ENCODE measurements around the gene DPF3.

The DPF3 gene

DNA sequence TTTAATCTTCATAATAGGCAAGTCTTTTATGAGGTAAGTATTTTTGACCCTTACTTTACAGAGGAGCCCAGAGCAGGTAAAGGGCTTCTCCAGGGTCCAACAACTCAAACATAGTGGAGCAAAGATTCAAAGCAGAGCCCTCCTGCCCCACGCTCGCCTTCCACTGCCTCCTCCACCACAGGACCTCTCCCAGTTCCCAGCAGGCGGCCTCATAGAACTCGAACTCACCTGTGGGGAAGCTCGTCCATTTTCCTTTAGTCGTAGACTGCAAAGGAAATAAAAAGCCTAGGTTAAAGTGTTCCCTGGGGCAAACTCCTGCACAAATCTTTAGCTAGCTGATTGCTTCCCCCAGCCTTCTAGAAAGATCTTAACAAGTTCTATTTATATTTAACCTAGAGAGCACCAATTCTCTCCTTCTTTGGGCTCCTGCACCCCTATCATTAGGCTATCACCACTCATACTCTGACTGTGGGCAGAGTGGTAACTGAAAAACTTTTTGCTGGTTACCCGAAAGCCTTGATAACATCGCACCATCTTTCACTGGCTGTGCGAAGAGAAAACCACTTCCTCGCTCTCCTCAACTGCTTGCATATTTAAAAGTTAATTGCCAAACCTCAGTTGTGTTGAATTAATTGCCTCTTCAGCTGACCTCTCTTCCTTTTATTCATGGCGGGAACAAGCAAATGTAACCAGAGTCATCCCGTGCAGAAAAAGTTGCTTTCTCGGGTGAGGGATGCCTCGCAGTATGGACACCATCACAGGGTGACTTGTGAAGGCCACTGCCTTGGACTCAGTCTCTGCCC is 299.6 kb downstream of the DPF3 start:
- Histone ChIP-seq H3K27me3 (ENCODE audit: control insufficient read depth in 5 of 5, insufficient read depth in 4 of 5, low read length in 5 of 5) (peaks cover 0 to 2% (median 0%) of the 10 kb centered on the region in 5 donors), H3K4me1 (ENCODE audit: control insufficient read depth in 5 of 5, insufficient read depth in 5 of 5, low read length in 5 of 5) (no peaks in the 10 kb centered on the region), H3K36me3 (ENCODE audit: control insufficient read depth in 5 of 5, insufficient read depth in 5 of 5, low read length in 5 of 5) (no peaks in the 10 kb centered on the region), H3K4me3 (ENCODE audit: low read depth in 1 of 5, low read length in 5 of 5) (no peak overlapping the region), H3K9me3 (ENCODE audit: control insufficient read depth in 5 of 5, low read length in 5 of 5) (no peaks in the 10 kb centered on the region), H3K9ac (ENCODE audit: low read length in 5 of 5) (no peak overlapping the region), H3K27ac (ENCODE audit: low read depth, low read length) (no peak overlapping the region)

DNA sequence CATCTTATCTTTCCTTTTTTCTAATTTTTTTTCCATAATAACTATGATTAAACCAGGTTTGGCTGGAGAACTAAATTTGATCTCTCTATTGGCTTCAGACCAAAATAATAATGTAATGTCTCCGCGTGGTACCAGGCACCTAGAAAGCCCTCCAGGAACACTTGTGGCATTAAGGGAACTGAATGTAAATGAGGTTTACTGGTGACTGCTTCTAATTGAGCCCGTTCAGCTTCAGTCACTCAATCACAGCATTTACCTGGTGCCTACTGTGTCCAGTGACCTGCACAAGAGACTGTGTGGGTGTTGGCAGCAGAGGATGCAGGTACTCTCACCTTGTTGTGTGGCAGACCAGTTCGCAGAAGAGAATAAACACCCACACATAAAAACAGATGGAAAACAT is 302.5 kb downstream of the DPF3 start:
- H3K9ac ChIP-seq (ENCODE audit: low read length in 5 of 5) = no peak overlapping the region
- peaks cover 0 to 2% (median 0%) of the 10 kb centered on the region in 5 donors for H3K27me3 ChIP-seq (ENCODE audit: control insufficient read depth in 5 of 5, insufficient read depth in 4 of 5, low read length in 5 of 5)

DNA sequence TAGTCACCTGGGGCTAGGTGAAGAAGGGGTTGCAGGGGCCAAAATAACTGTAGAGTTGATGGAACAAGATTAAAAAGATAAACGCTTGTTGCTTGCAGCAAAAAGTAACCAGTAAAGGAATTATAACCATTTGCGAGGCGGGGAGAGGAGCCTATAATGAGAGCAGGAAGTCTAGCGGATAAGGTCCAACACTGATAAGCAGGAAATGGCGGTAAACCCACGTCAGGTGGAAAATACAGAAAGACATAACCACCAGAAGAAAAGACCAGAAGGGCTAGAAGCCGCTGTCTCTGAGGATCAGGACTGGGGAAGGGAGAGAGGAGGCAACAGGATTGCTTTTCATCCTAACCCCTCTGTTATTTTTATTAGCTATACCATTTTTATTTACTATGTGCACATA is 303.3 kb downstream of the DPF3 start:
- no peak overlapping the region for H3K4me3 ChIP-seq (ENCODE audit: low read depth in 1 of 5, low read length in 5 of 5)
- no peaks in the 10 kb centered on the region for H3K4me1 ChIP-seq (ENCODE audit: control insufficient read depth in 5 of 5, insufficient read depth in 5 of 5, low read length in 5 of 5)
- H3K27me3 ChIP-seq (ENCODE audit: control insufficient read depth in 5 of 5, insufficient read depth in 4 of 5, low read length in 5 of 5) = peaks cover 0 to 2% (median 0%) of the 10 kb centered on the region in 5 donors
- H3K9ac ChIP-seq (ENCODE audit: low read length in 5 of 5) = no peak overlapping the region
- H3K9me3 ChIP-seq (ENCODE audit: control insufficient read depth in 5 of 5, low read length in 5 of 5) = peaks cover 0 to 3% (median 0%) of the 10 kb centered on the region in 5 donors
- H3K27ac ChIP-seq (ENCODE audit: low read depth, low read length) = no peak overlapping the region
- H3K36me3 ChIP-seq (ENCODE audit: control insufficient read depth in 5 of 5, insufficient read depth in 5 of 5, low read length in 5 of 5) = no peaks in the 10 kb centered on the region

More for the DNA sequence above, 302.5 kb downstream of the DPF3 start:
- Histone ChIP-seq H3K4me3 (ENCODE audit: low read depth in 1 of 5, low read length in 5 of 5) (no peak overlapping the region), H3K36me3 (ENCODE audit: control insufficient read depth in 5 of 5, insufficient read depth in 5 of 5, low read length in 5 of 5) (no peaks in the 10 kb centered on the region), H3K9me3 (ENCODE audit: control insufficient read depth in 5 of 5, low read length in 5 of 5) (no peaks in the 10 kb centered on the region), H3K27ac (ENCODE audit: low read depth, low read length) (no peak overlapping the region), H3K4me1 (ENCODE audit: control insufficient read depth in 5 of 5, insufficient read depth in 5 of 5, low read length in 5 of 5) (no peaks in the 10 kb centered on the region)

DNA sequence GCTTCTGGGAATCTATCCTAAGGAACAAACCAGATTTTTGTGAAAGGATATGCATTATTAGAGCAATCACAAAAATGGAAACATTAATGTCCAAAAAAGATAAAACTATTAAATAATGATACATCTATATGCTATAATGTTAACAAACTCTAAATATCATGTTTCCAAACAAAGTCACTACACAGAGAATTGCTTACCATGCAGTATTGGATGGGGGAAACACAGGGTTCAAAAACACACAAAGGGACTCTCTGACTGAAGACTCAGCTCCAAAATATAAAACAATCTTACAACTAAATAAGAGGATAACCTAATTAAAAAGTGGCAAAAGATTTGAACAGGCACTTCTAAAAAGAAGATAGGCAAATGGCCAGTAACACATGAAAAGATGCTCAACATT is 304.2 kb downstream of the DPF3 start:
- no peak overlapping the region for H3K27ac ChIP-seq (ENCODE audit: low read depth, low read length)
- no peak overlapping the region for H3K9ac ChIP-seq (ENCODE audit: low read length in 5 of 5)
- H3K36me3 ChIP-seq (ENCODE audit: control insufficient read depth in 5 of 5, insufficient read depth in 5 of 5, low read length in 5 of 5) = no peaks in the 10 kb centered on the region
- peaks cover 0 to 2% (median 0%) of the 10 kb centered on the region in 5 donors for H3K27me3 ChIP-seq (ENCODE audit: control insufficient read depth in 5 of 5, insufficient read depth in 4 of 5, low read length in 5 of 5)
- H3K9me3 ChIP-seq (ENCODE audit: control insufficient read depth in 5 of 5, low read length in 5 of 5) = peaks cover 0 to 3% (median 0%) of the 10 kb centered on the region in 5 donors
- no peaks in the 10 kb centered on the region for H3K4me1 ChIP-seq (ENCODE audit: control insufficient read depth in 5 of 5, insufficient read depth in 5 of 5, low read length in 5 of 5)
- no peak overlapping the region for H3K4me3 ChIP-seq (ENCODE audit: low read depth in 1 of 5, low read length in 5 of 5)

DNA sequence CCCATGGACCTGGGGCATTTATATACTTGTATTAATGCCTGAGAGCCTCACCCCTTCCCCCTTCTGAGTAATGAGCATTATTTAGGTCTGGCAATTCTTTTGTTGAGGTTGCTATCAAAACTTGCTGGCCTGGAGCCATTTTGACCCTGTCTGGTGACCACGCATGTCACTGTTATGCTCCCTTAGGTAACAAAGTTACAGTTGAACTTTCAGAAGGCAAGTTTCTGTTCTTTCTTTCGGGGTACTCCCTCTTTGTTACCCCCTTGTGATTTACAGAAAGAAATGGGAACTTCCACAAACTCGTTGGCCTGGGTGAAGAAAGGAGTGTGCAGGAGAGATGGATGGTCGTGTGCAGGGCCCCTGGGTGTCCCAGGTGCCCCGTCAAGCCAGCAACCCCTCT is 305.4 kb downstream of the DPF3 start:
- Histone ChIP-seq H3K4me1 (ENCODE audit: control insufficient read depth in 5 of 5, insufficient read depth in 5 of 5, low read length in 5 of 5) (peaks cover 0 to 4% (median 3%) of the 10 kb centered on the region in 5 donors), H3K4me3 (ENCODE audit: low read depth in 1 of 5, low read length in 5 of 5) (no peak overlapping the region)

DNA sequence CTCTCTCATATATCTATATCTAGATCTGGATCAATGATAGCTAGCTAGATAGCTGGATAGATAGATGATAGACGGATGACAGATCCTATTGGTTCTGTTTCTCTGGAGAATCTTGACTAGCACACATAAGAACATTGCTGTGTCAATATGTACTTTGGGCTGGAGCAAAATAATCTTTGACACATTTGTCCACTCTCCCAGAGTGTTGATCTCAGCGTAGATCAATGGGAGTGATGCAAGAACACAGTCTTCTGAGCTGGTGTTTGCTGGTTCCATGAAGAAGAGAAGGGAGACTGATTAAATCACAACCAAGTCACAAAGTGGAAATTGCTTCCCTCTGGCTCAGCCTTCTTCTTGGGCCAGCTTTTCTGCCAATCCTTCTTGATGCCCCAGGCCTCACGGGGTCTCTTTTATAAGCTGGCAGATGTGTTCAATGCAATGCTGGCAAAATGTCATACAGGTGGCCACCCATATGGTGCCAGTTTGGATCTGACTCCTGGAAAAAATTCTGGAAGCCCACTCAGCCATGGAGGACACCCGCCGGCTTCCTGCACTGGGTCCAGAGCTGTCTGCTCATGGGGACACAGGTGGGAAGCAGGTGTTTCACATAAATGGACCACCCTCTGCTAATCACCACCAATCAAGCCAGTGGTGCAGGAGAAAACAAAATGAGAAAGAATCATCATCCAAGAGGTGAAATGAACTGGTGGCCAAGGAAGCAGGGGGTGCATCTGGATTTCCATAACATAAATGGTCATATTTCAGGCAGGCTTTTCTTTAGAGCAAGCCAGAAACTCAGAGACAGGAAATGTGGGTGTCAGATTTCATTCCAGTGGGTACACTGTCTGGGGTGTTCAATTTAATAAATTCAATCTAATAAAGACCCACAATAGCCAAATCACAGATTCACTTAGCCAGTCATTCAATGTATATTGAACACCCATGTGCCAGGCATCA is 310.3 kb downstream of the DPF3 start:
- Histone ChIP-seq H3K4me3 (ENCODE audit: low read depth in 1 of 5, low read length in 5 of 5) (no peak overlapping the region), H3K27me3 (ENCODE audit: control insufficient read depth in 5 of 5, insufficient read depth in 4 of 5, low read length in 5 of 5) (peaks cover 0 to 2% (median 0%) of the 10 kb centered on the region in 5 donors), H3K4me1 (ENCODE audit: control insufficient read depth in 5 of 5, insufficient read depth in 5 of 5, low read length in 5 of 5) (peaks cover 0 to 11% (median 9%) of the 10 kb centered on the region in 5 donors), H3K9me3 (ENCODE audit: control insufficient read depth in 5 of 5, low read length in 5 of 5) (peaks cover 0 to 3% (median 0%) of the 10 kb centered on the region in 5 donors), H3K36me3 (ENCODE audit: control insufficient read depth in 5 of 5, insufficient read depth in 5 of 5, low read length in 5 of 5) (no peaks in the 10 kb centered on the region), H3K27ac (ENCODE audit: low read depth, low read length) (no peak overlapping the region), H3K9ac (ENCODE audit: low read length in 5 of 5) (no peak overlapping the region)

More for the DNA sequence above, 305.4 kb downstream of the DPF3 start:
- Histone ChIP-seq H3K27me3 (ENCODE audit: control insufficient read depth in 5 of 5, insufficient read depth in 4 of 5, low read length in 5 of 5) (peaks cover 0 to 2% (median 0%) of the 10 kb centered on the region in 5 donors), H3K27ac (ENCODE audit: low read depth, low read length) (no peak overlapping the region), H3K36me3 (ENCODE audit: control insufficient read depth in 5 of 5, insufficient read depth in 5 of 5, low read length in 5 of 5) (no peaks in the 10 kb centered on the region), H3K9me3 (ENCODE audit: control insufficient read depth in 5 of 5, low read length in 5 of 5) (peaks cover 0 to 3% (median 0%) of the 10 kb centered on the region in 5 donors), H3K9ac (ENCODE audit: low read length in 5 of 5) (no peak overlapping the region)

DNA sequence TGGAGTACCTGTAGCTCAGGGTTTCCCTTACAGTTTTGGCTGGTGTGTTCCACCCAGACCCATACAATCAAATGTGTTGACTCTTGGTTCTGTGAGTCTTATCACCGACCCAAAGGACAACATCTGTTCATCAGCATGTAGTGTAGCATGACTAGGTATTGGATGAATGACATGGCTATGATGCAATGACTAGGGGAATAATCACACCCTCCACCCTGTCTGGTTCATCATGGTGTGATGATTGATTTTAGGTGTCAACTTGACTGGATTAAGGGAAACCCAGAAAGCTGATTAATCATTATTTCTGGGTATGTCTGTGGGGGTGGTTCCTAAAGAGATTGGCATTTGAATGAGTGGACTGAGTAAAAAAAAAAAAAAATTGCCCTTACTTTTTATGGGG is 311.3 kb downstream of the DPF3 start:
- no peak overlapping the region for H3K4me3 ChIP-seq (ENCODE audit: low read depth in 1 of 5, low read length in 5 of 5)
- peaks cover 0 to 11% (median 9%) of the 10 kb centered on the region in 5 donors for H3K4me1 ChIP-seq (ENCODE audit: control insufficient read depth in 5 of 5, insufficient read depth in 5 of 5, low read length in 5 of 5)
- H3K36me3 ChIP-seq (ENCODE audit: control insufficient read depth in 5 of 5, insufficient read depth in 5 of 5, low read length in 5 of 5) = no peaks in the 10 kb centered on the region
- peaks cover 0 to 2% (median 0%) of the 10 kb centered on the region in 5 donors for H3K27me3 ChIP-seq (ENCODE audit: control insufficient read depth in 5 of 5, insufficient read depth in 4 of 5, low read length in 5 of 5)
- H3K27ac ChIP-seq (ENCODE audit: low read depth, low read length) = no peak overlapping the region
- H3K9ac ChIP-seq (ENCODE audit: low read length in 5 of 5) = no peak overlapping the region
- peaks cover 0 to 3% (median 0%) of the 10 kb centered on the region in 5 donors for H3K9me3 ChIP-seq (ENCODE audit: control insufficient read depth in 5 of 5, low read length in 5 of 5)

DNA sequence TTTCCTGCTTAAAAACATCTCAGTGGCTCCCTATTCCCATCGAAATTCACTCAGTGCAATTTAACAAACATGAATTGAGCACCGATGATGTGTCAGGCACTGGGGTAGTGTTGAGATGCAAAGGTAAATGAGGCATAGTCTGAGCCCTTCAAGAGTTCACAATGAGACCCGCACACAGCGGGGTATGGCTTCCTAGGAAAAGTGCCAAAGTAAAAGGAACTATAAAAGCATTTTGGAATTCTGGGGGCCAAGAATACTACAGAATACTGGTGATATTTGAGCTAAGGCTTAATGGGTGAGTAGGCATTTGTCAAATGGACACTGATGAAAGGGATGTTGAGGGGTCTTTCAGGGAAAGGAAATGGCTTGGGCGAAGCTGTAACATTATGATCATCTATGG is 315.4 kb downstream of the DPF3 start:
- Histone ChIP-seq H3K27ac (ENCODE audit: low read depth, low read length) (no peak overlapping the region), H3K4me1 (ENCODE audit: control insufficient read depth in 5 of 5, insufficient read depth in 5 of 5, low read length in 5 of 5) (peaks cover 0 to 7% (median 6%) of the 10 kb centered on the region in 5 donors), H3K9ac (ENCODE audit: low read length in 5 of 5) (no peak overlapping the region), H3K9me3 (ENCODE audit: control insufficient read depth in 5 of 5, low read length in 5 of 5) (no peaks in the 10 kb centered on the region), H3K27me3 (ENCODE audit: control insufficient read depth in 5 of 5, insufficient read depth in 4 of 5, low read length in 5 of 5) (peaks cover 0 to 2% (median 0%) of the 10 kb centered on the region in 5 donors), H3K4me3 (ENCODE audit: low read depth in 1 of 5, low read length in 5 of 5) (no peak overlapping the region), H3K36me3 (ENCODE audit: control insufficient read depth in 5 of 5, insufficient read depth in 5 of 5, low read length in 5 of 5) (no peaks in the 10 kb centered on the region)

DNA sequence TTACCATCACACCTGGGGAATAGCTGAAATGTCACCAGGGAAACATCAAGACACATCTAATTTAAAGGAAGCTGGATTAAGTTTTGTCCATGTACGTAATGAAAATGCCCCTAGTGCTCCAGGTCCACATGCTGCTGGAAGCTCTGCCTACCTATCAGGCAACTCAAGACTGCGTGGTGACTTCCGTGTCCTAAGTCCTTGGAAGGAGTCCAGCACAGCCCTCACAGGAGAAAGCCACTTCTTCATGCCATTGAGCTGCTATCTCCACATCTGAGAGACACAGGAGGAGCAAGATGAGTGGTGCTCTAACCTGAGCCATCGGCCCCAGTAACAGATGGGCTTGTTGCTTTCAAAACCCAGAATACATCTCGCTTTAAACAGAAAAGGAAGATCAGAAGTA is 316.4 kb downstream of the DPF3 start:
- Histone ChIP-seq H3K4me1 (ENCODE audit: control insufficient read depth in 5 of 5, insufficient read depth in 5 of 5, low read length in 5 of 5) (peaks cover 0 to 5% (median 0%) of the 10 kb centered on the region in 5 donors), H3K27me3 (ENCODE audit: control insufficient read depth in 5 of 5, insufficient read depth in 4 of 5, low read length in 5 of 5) (peaks cover 0 to 2% (median 0%) of the 10 kb centered on the region in 5 donors), H3K36me3 (ENCODE audit: control insufficient read depth in 5 of 5, insufficient read depth in 5 of 5, low read length in 5 of 5) (no peaks in the 10 kb centered on the region), H3K27ac (ENCODE audit: low read depth, low read length) (no peak overlapping the region), H3K4me3 (ENCODE audit: low read depth in 1 of 5, low read length in 5 of 5) (no peak overlapping the region), H3K9me3 (ENCODE audit: control insufficient read depth in 5 of 5, low read length in 5 of 5) (no peaks in the 10 kb centered on the region), H3K9ac (ENCODE audit: low read length in 5 of 5) (no peak overlapping the region)

All from subcutaneous abdominal adipose tissue (tissue), 5 donors.